Frontal cortex (tissue), 1 donor: ENCODE measurements around the gene NQO1. TPM values are rescaled to one million over a fixed set of nuclear protein-coding genes. Genes with fewer than 3 reads are reported as not detected.

Experiments
- total RNA-seq: library from RNA; depleted of rRNA; stranded (reverse); fragments of >200 nt; gene quantifications from one replicate; pipeline ENCODE4 v1.2.3, GENCODE V29; 2014

NQO1 gene
- total RNA-seq, 1 donor from 2014 or later = 4.1 TPM

Other genes with a start within 250 kb of the NQO1 start
- 14.7 TPM for gene NFAT5, start 160.6 kb downstream of the NQO1 start, total RNA-seq
- 11.4 TPM for gene NOB1, start 28.4 kb upstream of the NQO1 start, total RNA-seq
- 25.7 TPM for gene WWP2, start 35.8 kb upstream of the NQO1 start, total RNA-seq
- 0.82 TPM for gene CLEC18A, start 224.8 kb upstream of the NQO1 start, total RNA-seq